Kasumi-1 (cell line): ENCODE results near the gene CAPN5.
A peak's percentile ranks its signal among the peaks of the same experiment; 100 is the strongest.

Source experiments
- DNase-seq, 2 experiments: peaks; one replicate each; lab custom pipeline; 2025; lab: John Stamatoyannopoulos, UW

CAPN5 gene

GRCh38 chr11:77173494-77173893, 106.7 kb downstream of the CAPN5 start:
- DNase-seq, result no peak

DNA sequence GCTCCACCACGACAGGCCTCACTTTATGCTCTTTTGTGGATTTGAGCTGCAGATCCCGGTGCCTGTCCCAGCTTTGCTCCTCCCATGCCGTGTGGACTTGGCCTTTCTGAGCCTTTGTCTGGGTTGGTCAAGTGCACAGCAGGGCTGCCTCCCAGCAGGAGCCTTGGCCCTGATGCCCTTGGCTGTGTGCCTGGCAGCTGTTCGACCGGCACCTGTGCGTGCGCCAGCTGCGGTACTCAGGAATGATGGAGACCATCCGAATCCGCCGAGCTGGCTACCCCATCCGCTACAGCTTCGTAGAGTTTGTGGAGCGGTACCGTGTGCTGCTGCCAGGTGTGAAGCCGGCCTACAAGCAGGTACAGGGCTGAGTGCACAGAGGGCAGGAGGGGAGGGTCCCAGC, 107.8 kb downstream of the CAPN5 start:
- no peak for DNase-seq

- DNase-seq, result peak; percentile 42 to 59
These were observed 108.5 kb downstream of the CAPN5 start for GRCh38 chr11:77175021-77175842.
